NK-92 treated with Interleukin-12 subunit alpha and Interleukin-12 subunit beta, amount 100 ng/mL, for 24 hours (cell line): ENCODE results near the gene TLE3.

Experiments used
- DNase-seq: peaks from one replicate; lab custom pipeline; 2025; lab: John Stamatoyannopoulos, UW

TLE3 gene

DNA sequence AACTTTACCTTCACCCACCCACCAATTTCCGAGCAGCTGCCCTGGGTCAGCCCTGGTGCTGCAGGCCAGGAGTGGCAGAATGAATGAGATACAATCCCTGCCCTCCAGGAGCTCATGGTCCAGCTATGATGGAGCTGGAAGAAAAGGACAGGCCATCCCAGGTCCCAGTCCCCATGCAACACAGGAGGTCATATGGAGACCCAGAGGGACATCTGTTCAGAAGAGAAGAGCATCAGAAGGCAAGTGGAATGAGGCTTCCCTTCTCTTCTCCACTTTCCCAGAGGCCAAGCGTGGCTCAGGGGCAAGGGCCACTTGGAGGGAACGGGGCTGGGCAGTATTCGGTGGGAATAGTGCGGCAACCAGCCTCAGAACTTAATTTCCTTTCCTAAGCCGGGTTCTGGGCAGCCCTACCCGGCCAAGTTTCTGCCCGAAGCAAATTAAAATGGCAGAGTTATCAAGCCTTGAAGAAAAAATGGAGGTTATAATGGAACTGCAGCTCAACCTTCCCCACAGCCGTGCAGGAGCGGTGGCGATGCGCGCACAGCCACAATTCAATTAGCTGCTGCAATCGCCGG is 35.9 kb downstream of the TLE3 start:
- no peak for DNase-seq

DNA sequence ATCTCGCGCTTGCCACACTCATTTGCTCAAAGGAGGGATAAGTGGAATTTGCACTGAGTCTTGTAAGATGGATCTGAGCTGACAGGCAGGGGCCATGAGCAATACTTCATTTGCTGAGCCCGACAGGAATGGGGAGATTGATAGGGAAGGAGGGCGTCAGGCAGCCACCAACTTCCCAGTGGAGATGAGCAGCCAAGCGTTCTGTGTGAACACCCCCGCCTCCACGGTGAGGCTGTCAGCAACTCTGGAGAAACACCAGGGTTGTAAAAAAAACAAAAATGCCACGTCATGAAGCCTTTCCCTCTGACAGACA is 36.8 kb downstream of the TLE3 start:
- DNase-seq = no peak

DNA sequence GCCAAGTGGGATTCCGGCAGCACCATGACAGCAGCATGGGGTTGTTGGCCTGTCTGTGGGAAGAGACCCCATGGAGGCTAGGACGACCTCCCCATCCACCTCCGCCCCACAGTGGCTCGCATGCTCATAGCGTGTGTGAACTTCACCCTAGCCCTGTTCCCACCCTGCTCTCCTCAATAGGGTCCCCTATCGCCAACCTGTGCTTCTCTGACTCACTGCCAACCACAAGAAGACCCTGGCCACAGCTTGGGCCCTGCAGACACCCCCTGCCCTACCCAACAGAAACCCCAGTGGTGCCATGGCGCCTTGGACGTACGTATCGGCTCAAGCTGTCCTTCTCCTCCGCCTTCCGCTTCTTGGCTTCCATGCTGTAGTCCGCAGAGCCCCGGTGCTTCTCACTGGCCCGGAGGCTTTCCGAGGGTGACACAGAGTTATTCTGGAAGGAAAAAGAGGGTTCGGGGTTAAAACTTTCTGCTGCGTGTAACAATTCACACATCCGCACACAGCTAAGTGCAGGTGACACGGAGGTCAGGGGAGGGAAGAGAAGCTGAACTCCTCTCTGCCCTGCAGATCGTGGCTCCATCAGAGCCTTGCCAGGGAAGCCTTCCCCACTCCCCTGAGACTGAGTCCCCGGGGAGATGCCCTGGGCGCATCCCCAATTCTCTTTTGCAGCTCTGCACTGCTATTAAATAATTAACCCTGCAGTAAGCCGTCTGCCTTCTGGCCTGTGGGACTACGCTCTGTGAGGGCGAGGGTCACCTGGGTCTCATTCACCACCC is 37.3 kb downstream of the TLE3 start:
- DNase-seq = no peak

DNA sequence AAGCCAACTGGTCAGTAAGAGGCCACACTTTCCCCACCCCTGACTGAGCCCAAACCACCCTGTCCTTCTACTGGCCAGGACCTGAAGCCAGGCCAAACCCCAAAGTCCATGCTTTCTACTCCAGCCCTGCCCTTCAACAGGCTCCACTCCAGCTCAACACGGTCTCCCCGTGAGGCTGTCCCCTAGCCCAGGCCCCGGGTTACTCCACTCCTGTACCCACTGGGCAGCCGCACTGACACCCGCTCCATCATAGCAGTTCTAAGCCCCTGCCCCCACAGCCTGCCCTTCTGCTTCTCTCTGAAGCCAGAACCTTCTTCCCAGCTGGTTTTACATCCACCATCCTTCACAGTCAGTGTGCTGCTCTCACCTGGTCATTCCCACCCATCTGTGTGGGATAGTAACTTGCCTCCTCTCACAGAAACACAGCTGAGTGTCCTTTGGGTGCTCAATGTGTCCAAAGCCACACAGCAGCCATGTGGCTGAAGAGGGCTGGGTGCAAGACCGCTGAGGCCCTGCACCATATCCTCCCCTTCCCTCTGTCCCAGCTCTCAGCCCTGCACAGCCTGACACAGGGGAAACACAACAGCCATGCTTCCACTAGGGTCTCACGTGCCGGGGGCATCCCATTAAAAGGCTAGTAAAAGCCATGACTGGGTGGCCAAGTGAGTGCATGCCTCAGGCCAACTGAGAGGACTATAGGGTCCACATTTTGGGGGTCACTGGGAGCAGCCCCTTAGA is 38.1 kb downstream of the TLE3 start:
- no peak for DNase-seq

DNA sequence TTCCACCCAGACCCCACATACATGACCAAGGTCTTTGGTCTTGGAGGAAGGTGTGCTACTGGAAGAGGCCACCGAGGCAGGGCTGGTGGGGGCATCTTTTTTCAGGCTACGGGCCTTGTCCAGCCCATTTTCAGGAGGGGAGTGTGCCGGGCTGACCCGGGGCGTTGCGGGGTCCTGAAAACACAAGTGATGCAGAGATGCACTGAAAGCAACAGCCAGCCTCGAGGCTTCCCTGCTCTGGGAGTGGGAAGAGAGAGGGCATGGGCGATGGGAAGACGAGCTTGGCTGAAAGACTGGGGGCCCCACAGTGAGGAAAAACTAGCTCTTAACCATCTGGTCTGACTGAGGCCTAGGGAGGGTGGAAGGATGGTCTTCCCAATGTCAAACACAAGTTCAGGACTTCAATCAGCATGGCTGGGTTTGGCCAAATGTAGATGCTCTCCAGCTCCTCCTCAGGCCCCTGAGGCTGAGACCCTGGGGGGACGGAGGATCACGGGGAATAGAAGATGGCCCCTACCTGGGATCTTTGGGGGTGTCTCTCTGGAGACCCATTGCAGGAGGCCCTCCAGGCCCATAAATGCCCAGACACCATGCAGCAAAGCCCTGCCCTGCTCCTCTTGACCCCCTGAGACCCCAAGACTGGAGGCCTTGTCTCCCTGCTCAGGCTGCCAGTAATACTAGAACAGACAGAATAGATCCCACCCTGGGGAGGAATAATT is 38.9 kb downstream of the TLE3 start:
- no peak for DNase-seq

DNA sequence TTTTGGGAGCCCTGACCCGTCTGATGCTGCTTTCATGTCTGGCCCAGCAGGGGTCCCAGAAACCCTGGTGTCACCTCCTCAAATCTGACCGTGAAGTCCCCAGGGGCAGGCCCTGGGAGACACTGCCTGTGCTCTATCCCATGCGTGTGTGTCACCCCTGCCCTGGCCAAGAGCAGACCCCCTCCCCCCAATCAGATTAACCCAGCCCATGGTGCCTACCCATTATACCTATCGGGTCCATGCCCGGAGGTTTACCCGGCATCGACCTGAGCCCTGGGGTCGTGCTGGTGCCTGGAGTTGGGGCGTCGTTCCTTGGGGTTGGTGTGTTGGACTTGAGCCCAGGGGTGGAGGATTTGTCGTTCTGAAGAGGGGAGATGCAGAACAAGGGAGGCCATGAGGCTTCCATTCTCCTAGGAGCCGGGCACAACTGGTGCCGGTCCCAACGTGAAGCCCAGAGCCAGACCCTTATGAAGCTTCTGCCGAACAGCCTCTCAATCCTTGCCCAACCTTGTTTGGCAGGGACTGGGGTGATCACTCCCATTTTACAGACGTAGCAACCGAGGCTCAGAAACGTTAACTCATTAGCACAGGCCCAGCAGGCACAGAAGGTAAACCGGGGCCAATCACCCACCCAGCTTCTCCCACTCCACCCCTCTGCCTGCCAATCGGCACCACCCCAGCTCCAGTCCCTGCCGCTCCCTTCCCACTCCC is 39.6 kb downstream of the TLE3 start:
- no peak for DNase-seq

DNA sequence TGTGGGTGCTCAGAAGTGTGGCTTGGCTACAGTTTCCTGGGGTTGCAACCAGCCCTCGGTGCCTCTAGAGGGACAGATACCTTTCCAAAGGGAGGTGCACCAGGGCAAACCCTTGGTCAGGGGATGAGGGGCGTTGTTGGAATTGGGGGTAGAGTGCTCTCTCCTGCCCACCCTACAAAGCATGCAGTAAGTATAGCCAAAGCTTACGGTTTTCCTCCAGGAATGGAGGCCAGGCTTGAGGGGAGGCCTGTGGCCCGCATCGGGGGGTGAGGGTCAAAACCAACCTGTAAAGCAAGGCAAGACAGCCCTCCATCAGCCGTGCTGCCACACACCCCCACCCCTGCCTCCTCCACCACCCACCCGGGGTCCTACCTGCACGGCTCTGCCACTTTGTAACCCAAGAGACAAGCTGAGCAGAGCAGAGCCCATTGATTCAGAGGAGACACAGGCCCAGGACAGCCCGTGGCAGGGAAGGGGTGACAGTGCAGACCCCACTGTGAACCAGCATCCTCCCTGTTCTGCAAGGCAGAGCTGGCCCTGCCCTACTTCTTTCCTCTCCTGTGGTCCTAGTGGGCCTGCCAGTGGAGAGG is 41.5 kb downstream of the TLE3 start:
- no peak for DNase-seq

DNA sequence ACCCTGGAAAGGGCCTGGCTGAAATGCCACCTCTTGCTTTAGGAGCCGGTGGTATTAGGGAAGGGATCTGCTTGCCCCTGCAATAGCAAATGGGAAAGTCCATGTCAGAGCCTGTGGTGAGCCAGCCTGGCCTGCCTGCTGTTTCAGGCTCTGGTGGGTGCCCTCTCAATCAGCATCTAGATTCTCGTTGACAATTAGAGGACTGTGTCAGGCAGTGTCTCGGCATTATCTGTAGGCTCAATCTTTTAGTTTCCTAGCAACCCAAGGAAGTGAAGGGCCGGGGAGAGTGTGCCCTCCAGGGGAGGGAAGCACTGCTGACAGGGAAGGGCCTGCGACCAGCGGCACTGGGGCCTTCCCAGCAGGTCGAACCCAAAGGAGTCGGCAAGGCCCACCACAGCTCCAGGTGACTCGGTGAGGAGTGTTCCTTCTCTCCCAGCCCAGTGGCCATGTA is 42.1 kb downstream of the TLE3 start:
- no peak for DNase-seq

DNA sequence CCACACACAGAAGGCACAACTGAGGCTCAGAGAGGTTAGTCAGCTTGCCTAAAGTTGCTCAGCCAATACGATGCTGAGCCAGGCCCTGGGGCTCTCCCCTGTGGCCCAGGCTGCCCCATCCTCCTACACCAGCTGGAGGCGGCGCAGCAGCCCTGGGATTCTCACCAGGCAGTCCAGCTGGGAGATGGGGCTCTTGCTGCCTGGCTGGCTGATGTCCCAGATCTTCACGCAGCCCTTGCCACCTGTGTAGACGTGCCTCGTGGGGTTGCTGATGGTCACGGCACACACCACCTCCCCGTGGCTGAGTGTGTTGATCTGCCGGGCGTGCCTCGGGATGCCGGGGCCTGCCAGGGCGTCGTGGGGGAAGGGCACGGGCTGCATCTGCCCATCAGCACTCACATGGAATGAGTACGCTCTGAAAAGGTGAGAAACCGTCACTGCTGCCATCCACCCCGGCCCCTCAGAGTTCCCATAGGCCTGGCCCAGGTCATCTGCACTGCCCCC is 42.8 kb downstream of the TLE3 start:
- DNase-seq = no peak

DNA sequence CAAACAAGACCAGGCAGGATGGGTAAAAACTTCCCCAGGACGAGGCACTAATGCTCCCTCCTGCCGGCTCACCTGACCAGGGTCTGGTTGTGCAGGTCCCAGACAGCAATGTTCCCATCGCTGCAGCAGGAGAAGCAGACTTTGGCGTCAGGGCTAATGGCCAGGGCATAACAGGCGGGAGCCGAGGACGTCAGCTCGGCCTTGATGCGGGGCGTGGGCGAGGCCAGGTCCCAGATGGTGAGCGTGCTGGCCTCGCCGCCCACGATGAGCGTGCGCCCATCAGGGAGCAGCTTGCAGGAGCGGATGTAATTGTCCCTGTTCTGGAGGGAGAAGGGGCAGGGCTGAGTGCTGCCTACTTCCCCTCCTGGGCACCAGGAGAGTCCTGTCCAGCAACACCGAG is 43.4 kb downstream of the TLE3 start:
- DNase-seq = no peak

DNA sequence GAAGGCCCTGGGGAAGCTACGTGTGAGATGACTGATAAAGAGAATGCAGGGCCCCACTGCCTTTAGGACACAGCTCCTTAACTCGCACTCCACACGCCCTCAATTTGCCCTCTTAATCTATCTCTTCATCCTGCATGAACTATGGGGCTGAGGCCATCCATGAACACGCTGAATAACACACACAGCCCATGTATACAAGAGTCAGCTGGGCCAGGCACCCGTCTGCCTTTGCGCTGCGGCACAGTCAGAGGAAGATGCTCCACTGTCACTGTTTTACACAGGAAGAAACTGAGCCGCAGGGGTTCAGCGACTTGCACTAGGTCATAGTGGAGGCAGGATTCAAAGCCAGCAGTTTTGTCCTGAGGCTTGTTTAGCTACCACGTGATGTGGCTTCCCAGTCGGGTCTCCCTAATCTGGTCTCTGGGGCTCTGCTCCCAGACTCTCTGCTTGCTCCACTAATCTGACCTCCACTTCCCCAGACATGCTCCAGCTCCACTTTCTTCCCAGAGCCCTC is 43.9 kb downstream of the TLE3 start:
- no peak for DNase-seq

DNA sequence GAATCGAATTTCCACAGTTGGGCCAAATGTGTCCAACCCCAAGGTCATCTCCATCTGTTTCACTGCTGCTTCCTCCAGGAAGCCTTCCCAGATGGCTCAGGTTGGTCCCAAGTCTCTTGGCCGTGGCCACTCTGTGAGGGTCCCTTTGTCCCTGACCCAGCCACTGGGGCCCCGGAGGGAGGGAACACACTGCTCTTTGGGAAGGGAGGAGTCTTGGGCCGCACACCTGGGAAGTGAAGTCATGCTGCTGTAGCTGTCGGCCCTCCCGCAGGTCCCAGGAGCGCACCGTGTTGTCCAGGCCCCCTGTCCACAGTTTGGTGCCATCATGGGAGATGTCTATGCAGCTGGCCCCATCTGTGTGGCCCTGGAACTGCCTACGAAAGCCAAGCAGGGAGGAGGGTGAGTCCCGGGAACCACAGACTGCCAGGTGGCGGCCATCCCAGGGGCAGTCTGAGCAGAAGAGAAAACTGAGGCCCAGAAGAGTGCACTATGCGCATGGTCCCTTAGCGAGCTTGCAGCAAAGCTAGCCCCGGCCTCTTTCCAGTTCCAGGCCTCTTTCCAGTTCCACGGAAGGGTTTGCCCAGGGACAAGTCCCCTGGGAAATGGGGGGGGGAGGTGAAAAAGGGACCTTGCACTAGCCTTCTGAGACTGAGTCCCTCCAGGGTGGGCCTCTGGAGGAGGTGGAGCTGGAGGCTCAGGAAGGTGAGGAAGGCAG is 44.6 kb downstream of the TLE3 start:
- DNase-seq = no peak

DNA sequence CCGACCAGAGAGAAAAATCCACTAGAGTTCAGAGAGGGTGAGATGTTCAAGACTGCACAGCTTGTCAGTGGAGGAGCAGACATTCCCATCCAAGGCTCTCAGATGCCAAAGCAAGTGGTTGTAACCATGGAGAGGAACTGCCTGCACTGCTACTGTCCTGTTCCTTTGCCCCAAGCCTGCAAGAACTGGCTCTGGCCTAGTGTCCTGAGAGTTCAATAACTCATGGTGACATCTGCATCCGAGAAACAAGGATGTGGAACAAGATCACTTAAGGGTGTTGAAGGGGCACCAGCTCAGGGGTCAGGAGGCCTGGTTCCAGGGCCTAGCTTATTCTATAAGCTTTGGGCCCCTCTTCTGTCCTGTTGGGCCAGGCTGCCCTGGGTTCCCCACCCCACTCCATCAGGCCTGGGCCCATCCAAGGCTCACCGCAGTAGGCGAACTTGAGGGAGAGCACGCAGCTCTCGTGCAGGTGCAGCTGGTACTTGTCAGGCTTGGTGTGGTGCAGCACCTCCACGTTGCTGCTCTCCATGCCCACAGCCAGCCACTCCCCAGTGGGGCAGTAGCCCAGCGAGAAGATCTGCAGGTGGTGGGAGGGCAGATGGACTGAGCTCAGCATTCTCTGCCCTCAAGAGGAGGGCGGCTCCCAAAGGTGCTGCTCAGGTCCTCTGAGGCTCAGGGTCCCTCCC is 45.6 kb downstream of the TLE3 start:
- no peak for DNase-seq

DNA sequence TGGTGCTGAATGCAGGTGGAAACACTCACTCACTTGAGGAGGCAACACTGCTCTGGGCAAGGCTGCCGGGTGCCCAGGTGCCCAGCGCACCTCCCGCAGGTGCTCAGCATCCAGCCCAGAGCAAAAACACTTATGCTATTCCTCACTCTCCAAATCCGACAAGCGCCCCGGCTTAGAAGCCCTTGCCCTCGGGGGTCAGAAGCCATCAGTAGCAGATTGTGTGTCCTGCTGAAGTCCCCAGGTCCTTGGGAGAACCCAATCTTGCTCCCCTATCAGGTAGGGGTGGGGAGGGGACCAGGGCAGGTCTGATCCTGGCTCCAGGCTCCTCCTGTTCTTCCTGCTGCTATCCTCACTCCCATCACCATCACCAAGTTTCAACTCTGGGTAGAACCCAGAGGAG is 46.7 kb downstream of the TLE3 start:
- no peak for DNase-seq

DNA sequence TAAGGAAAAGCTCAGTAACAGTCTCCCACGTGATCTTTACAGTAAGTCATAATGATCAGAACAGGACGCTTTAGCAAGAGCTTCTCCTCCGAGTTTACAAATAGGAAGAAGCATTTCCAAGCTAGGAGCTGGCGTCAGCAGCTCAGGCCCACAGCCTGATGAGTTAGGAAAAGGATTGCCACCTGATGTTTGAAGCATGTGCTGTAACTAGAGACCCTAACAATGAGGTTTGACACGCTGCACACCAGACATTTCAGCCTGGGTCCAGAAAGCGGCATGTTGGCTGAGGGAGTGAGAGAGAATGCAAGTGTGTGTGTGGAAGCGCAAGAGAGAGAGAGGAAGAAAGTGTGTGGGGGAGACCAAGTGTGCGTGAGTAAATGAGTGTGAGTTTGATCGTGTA is 47.3 kb downstream of the TLE3 start:
- no peak for DNase-seq

DNA sequence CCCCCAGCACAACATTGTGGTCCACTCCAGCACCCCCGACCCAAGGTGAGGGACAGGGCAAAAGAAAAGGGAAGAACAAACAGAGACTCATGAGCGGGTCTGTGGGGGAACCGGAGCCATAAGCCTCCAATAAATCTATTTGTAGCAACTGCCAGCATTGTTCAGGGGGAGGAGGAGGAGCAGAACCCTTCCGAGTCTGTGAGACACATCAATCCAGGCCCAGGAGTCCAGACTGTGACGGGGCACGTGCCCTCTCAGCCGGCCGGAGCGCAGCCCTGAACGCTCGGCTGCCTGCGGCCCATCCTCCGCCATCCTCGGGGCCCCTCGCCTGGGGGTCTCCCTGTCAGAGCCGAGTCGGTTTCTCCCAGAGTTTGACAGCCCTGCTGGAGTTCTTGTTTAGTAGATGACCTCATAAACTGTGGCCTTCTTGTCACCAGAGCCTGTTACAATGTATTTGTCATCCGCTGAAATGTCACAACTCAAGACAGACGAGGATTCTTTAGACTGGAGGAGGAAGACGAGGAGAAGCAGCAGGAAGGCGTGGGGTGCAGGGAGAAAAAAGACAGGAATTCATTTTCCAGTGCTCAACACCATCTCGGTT is 47.9 kb downstream of the TLE3 start:
- no peak for DNase-seq

DNA sequence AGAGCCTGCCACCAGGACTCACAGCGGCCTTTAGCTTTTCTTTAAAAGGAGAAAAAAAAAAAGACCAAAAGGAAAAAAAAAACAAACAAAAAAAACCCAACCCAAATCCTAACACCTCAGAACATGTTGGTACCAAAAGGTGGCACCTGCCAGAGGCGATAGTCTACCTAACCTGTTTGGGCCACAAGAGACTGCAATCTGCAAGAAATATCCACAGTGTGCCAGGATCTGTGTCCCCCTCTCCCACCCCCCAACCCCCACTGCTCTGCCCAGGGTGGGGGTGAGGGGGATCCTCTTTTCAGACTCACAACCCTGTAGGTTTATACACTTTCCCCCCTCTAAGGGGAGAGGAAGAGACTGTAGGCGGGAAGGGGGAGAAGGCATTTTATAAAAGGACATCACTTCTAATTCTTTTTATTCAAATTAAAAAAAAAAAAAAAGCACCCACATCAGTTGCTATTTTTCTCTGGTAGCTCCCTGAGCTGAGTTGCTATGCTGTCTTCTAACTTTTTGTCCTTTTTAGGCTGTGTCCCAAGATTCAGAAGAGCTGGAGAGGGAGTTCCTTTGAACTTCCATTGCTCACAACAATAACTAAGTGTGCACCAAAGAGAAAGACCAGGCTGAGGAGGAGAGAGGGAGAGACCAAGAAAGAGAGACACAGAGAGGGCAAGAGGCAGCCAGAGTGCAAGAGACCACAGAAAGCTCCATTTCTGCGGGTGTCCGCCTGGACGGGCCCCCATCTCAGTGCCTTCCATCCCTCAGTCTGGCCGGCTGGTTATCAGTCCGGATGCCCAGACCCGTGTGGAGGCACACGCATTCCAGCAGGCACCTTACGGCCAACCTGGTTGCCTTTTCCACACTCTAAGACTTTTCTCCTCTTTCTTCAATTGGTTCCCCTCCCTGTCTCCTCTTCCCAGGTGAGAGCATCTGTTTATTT is 48.9 kb downstream of the TLE3 start:
- DNase-seq = no peak

DNA sequence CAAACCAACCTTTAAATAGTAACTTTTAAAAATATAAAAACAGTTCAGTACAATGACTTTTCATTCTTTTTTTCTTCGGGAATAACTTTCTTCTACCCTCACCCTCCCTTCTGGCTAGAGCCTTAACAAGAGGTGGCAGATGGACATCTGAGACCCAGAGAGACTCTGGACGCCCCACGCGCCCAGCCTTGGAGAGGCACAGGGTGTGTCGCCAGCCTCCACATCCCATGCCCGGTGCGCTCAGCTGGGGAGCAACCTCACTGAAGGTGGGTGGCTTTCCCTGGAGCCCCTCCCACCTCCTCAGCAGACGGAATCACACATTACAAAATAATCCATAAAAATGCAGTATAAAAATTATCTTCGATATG is 49.5 kb downstream of the TLE3 start:
- DNase-seq = no peak
